Fibroblast of lung (primary cell): ENCODE data around the gene SSBP1.

Source experiments
- CTCF ChIP-seq, 2 donors: IDR thresholded peaks in 1 of 2; conservative IDR thresholded peaks in 1 of 2; 1 replicate in 1 of 2; 2 replicates in 1 of 2; pipeline ENCODE4 v1.5.1; 2011 to 2012; ENCODE audit warnings: low read length in 2 of 2, control low read depth in 1 of 2, inconsistent platforms in 1 of 2, low read depth in 1 of 2, mild to moderate bottlenecking in 1 of 2
- EZH2 ChIP-seq: IDR thresholded peaks from 2 replicates; pipeline ENCODE4 v1.5.1; 2012; ENCODE audit warnings: low read length, control low read depth, mild to moderate bottlenecking; ENCODE audit errors: missing control alignments

- TF ChIP-seq CTCF (conservative IDR thresholded peaks at IDR 0.05 in 1 of 2, IDR thresholded peaks at IDR 0.05 in 1 of 2; ENCODE audit: low read depth in 1 of 2, low read length in 2 of 2): no peak
- TF ChIP-seq EZH2: no peak
These were observed 51.8 kb downstream of the SSBP1 start, which contains the start of gene TAS2R5 for GRCh38 chr7:141789917-141790316.
